T-helper 17 cell (primary cell): ENCODE data around the gene PTPRU. TPM values are rescaled to one million over a fixed set of nuclear protein-coding genes. Genes with fewer than 3 reads are reported as not detected.

Experiments
- ATAC-seq: fragments of 150-1000 bp; cut with Tn5 transposase; 2 replicates; pipeline ENCODE4 v1.10.0; 2021; ENCODE audit warnings: mild to moderate bottlenecking, moderate library complexity
- DNase-seq, 3 donors: peaks; one replicate each; pipeline versions ENCODE4 v3.0.0 to v3.0.0-alpha.2; 2020 to 2021
- H3K9me3 ChIP-seq: one replicate; pipeline ENCODE4 v1.7.0; 2013; ENCODE audit warnings: low read length, mild to moderate bottlenecking; ENCODE audit not compliant: control insufficient read depth, poor library complexity, severe bottlenecking
- H3K27ac Mint-ChIP-seq: one replicate; pipeline ENCODE4 v1.8.0; 2022; ENCODE audit warnings: mild to moderate bottlenecking, moderate library complexity, mixed read lengths
- H3K27me3 Mint-ChIP-seq: one replicate; pipeline ENCODE4 v1.8.0; 2022; ENCODE audit warnings: mixed read lengths
- H3K36me3 Mint-ChIP-seq: one replicate; pipeline ENCODE4 v1.8.0; 2022; ENCODE audit warnings: low read depth, mixed read lengths
- H3K4me1 Mint-ChIP-seq: one replicate; pipeline ENCODE4 v1.8.0; 2022; ENCODE audit warnings: mild to moderate bottlenecking, mixed read lengths
- H3K4me3 Mint-ChIP-seq: one replicate; pipeline ENCODE4 v1.8.0; 2022; ENCODE audit warnings: mild to moderate bottlenecking, moderate library complexity, mixed read lengths
- total RNA-seq, 4 donors: library from RNA in 2 of 4; stranded (reverse) in 2 of 4; gene quantifications; one replicate each; pipeline ENCODE4 v1.2.3 and lab custom pipeline; 2022 to 2026

The PTPRU gene
- total RNA-seq = not detected
- total RNA-seq (lab: John Stamatoyannopoulos, UW) = 0 reads per million in 2 donors

- DNase-seq (peak; percentile 73 to 79 (median 76)), ATAC-seq (peak; percentile 90)
- H3K27me3 Mint-ChIP-seq = peaks cover 58% of the 10 kb centered on the region
- H3K9me3 ChIP-seq = no peaks in the 10 kb centered on the region
- H3K4me1 Mint-ChIP-seq = peaks cover 17% of the 10 kb centered on the region
- peak within 1 kb of the TSS; percentile 98 for H3K4me3 Mint-ChIP-seq
- H3K36me3 Mint-ChIP-seq = peaks cover 6% of the 10 kb centered on the region
- H3K27ac Mint-ChIP-seq = peak within 1 kb of the TSS; percentile 14
These were observed at the start of gene PTPRU for GRCh38 chr1:29235955-29236711. TSS of gene PTPRU (plus strand) at chr1:29236522. CDS start at chr1:29236645, 123 bp downstream.

DNA sequence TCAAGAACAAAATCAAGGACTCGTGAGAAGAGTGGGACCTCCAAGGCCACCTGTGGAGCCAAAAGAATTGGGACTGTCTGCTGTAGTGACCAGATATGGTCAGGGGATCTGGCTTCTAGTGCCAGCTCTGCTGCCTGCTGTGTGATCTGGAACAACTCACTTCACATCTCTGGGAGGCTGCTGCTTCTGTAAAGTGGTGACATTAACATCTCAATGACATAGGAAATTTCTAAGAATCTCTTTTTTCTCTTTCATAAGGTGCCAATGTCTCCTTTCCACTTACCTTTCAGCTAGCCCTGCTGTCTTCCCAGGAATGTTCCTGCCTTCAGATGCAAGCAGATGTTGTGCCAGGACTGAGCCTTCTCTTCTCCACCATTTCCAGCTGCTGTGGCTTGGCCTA is 49.6 kb upstream of the PTPRU start:
- peaks cover 5% of the 10 kb centered on the region for H3K4me1 Mint-ChIP-seq
- no peaks in the 10 kb centered on the region for H3K9me3 ChIP-seq
- H3K4me3 Mint-ChIP-seq = no peak overlapping the region
- H3K27me3 Mint-ChIP-seq = no peaks in the 10 kb centered on the region
- no peak for ATAC-seq
- no peak overlapping the region for H3K27ac Mint-ChIP-seq
- DNase-seq = no peak
- peaks cover 4% of the 10 kb centered on the region for H3K36me3 Mint-ChIP-seq

- no peak for ATAC-seq
- no peaks in the 10 kb centered on the region for H3K9me3 ChIP-seq
- Mint-ChIP-seq H3K4me1 (peaks cover 2% of the 10 kb centered on the region), H3K36me3 (peaks cover 6% of the 10 kb centered on the region), H3K27ac (no peak overlapping the region), H3K27me3 (no peaks in the 10 kb centered on the region), H3K4me3 (no peak overlapping the region)
- no peak for DNase-seq
These were observed 45.6 kb upstream of the PTPRU start for GRCh38 chr1:29190718-29191117.

DNA sequence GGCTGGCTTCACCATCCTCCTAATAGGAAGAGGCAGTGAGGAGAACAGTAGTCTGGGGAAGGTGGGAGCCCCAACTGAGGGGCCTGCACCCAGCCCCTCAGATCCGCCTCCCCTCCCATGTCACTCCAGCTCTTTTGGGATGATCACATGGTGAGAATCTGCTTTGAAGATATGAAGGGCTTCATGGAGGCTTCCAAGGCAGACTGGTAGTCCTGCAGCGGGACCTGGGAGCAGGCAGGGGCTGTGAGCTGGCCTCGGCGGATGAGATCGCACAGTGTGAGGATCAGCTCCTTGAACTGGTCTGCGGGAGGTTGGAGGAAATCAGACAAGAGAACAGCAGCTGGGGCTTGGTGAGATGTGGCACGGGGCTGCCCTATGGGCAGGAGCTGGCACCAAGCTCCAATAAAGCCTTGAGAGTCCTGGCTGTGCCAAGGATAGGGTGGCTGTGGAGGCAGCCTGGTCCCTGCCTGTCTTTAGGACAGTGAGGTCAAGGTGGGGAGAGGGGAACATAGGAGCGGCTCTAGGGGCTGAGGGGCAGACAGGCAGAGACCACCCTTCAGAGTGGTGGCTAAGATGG is 42.4 kb upstream of the PTPRU start:
- no peaks in the 10 kb centered on the region for H3K27me3 Mint-ChIP-seq
- no peak for ATAC-seq
- H3K27ac Mint-ChIP-seq = peak overlapping the region; percentile 59
- no peak for DNase-seq
- no peaks in the 10 kb centered on the region for H3K9me3 ChIP-seq
- H3K36me3 Mint-ChIP-seq = peaks cover 2% of the 10 kb centered on the region
- H3K4me1 Mint-ChIP-seq = no peaks in the 10 kb centered on the region
- no peak overlapping the region for H3K4me3 Mint-ChIP-seq

DNA sequence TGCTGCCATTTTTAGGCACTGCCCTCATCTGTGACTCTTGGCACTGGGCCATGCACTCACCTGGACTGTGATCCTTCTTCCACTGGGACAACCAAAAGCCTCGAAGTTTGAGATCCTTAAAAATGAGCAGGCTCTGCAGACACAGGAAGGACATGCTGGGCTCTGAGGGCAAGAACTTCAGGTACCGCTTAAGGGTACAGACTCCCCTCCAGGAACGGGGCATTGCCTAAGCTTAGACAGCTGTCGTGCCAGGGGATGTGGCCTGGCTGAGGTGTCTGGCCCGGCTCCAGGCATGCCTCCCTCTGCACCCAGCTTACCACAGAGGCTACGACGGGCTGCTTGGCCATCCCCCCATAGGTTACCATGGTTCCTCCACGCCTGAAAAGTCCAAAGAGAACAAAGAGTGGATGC is 40.4 kb upstream of the PTPRU start:
- H3K9me3 ChIP-seq = no peaks in the 10 kb centered on the region
- H3K36me3 Mint-ChIP-seq = peaks cover 2% of the 10 kb centered on the region
- no peaks in the 10 kb centered on the region for H3K27me3 Mint-ChIP-seq
- DNase-seq = no peak
- ATAC-seq = no peak
- H3K4me1 Mint-ChIP-seq = no peaks in the 10 kb centered on the region
- H3K4me3 Mint-ChIP-seq = no peak overlapping the region
- H3K27ac Mint-ChIP-seq = no peak overlapping the region

DNA sequence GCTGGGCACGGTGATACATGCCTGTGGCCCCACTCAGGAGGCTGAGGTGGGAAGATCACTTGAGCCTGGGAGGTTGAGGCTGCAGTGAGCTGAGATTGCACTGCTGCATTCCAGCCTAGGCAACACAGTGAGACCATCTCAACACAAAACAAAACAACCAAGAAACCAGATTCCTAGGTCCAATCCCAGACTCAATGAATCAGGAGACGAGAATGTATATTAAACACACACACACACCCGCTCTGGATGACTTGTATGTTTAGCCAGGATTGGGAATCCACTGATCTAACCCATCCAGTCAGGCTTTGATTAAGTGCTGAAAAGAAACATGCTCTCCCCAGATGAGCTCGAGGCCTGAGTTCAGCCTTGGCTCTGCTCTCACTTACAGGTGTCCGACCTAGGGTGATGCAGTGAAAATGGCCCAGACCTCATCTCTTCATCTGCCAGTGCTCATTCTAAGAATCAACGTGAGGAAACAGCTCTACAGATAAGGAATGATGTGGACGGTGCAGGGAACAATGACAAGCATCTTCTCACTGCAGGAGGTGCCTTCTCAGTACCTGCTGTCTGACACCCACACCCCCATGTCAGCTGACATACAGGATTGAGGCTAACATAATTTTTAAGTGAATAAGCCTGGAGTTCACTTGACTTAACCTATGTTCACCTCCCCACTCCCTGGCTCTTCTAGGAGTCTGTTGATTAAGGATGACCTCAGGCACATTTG is 39.3 kb upstream of the PTPRU start:
- no peak for DNase-seq
- Mint-ChIP-seq H3K4me3 (no peak overlapping the region), H3K36me3 (peaks cover 4% of the 10 kb centered on the region), H3K27ac (no peak overlapping the region), H3K27me3 (no peaks in the 10 kb centered on the region), H3K4me1 (no peaks in the 10 kb centered on the region)
- ATAC-seq = no peak
- H3K9me3 ChIP-seq = no peaks in the 10 kb centered on the region

DNA sequence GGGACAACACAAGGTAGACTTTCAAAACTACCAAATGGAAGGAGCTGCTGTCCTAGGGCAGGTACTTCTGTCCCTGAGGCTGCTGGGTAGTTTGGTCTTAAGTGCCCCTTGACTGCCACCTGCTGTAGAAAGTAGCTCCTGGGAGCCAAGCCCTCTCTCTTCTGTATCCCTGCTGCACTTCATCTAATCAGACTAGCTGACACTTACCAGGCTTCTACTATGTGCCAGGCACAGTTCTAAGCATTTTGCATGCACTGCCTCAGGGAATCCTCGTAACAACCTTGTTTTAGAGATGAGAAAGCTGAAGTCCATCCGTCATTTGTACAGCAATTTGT is 38.8 kb upstream of the PTPRU start:
- Mint-ChIP-seq H3K36me3 (peaks cover 4% of the 10 kb centered on the region), H3K4me1 (no peaks in the 10 kb centered on the region), H3K27ac (no peak overlapping the region), H3K4me3 (no peak overlapping the region), H3K27me3 (no peaks in the 10 kb centered on the region)
- peak; percentile 85 for ATAC-seq
- no peaks in the 10 kb centered on the region for H3K9me3 ChIP-seq
- DNase-seq = no peak

DNA sequence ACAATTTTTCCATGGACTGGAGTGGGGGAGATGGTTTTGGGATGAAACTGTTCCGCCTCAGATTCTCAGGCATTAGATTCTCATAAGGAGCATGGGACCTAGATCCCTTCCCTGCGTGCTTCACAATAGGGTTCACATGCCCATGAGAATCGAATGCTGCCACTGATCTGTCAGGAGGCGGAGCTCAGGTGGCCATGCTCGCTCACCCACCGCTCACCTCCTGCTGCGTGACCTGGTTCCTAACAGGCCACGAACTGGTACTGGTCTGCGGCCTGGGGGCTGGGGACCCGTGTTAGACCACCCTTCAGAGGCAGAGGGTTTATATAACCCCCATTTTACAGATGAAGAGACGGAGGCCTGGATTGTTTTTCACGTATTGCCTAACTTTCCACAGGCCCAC is 38.3 kb upstream of the PTPRU start:
- no peak for ATAC-seq

DNA sequence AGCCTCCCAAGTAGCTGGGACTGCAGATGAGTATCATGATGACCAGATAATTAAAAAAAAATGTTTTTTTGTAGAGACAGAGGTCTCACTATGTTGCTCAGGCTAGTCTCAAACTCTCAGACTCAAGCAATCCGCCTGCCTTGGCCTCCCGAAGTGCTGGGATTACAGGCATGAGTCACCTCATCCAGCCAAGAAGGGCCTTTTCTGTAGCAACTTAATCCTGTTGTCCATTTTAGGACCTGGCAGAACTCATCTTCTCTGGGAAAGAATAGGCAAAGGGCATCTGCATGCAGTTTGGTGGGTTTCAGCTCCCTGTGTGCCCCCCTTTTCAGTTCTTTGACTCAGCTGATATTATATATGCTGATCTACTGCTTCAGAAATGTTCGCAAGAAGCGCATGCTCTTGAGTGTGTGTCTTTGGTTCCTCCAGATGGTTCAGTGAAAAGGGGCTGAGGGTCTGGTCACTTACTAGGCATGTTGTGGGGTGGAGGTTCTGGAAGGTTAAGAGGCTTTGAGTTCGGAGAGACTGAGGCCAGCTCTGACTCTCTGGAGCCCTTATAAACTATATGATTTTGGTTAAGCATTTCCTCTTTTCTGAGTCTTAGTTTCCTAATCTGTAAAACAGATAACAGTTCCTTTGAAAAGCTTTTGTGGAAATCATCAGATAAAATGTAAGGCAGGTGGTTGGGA is 35.3 kb upstream of the PTPRU start:
- ATAC-seq = no peak
- H3K27ac Mint-ChIP-seq = no peak overlapping the region
- no peaks in the 10 kb centered on the region for H3K9me3 ChIP-seq
- H3K4me1 Mint-ChIP-seq = no peaks in the 10 kb centered on the region
- no peak overlapping the region for H3K4me3 Mint-ChIP-seq
- no peak for DNase-seq
- no peaks in the 10 kb centered on the region for H3K27me3 Mint-ChIP-seq
- peaks cover 5% of the 10 kb centered on the region for H3K36me3 Mint-ChIP-seq

More for the DNA sequence above, 38.3 kb upstream of the PTPRU start:
- Mint-ChIP-seq H3K4me1 (no peaks in the 10 kb centered on the region), H3K4me3 (no peak overlapping the region), H3K36me3 (peaks cover 4% of the 10 kb centered on the region), H3K27ac (no peak overlapping the region), H3K27me3 (no peaks in the 10 kb centered on the region)
- no peak for DNase-seq
- no peaks in the 10 kb centered on the region for H3K9me3 ChIP-seq

DNA sequence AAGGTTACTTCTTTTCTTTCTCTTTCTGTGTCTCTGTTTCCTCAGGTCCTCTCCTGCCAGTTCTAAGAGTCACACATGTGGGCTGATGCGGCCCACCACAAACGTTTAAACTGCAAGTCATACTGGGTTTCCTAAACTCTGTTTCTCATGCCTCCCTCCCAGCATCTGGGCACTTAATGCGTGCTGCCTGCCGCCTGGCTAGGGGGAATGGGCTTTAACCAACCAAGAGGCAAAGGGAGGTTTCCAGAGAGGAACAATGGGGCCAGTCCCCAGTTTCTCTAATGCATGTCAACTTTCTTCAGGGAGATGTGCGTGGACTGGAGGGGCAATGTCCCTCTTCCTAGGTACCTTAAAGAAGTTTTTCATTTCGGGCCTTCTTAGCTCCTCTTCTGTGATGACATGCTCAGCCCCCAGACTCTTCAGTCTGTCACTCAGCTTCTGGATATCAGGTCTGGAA is 34.7 kb upstream of the PTPRU start:
- ATAC-seq = no peak
- Mint-ChIP-seq H3K36me3 (peaks cover 5% of the 10 kb centered on the region), H3K27ac (no peak overlapping the region), H3K4me1 (no peaks in the 10 kb centered on the region), H3K4me3 (no peak overlapping the region), H3K27me3 (no peaks in the 10 kb centered on the region)
- no peak for DNase-seq
- H3K9me3 ChIP-seq = no peaks in the 10 kb centered on the region

GRCh38 chr1:29202053-29202452 is 34.3 kb upstream of the PTPRU start:
- no peak overlapping the region for H3K27ac Mint-ChIP-seq
- peaks cover 5% of the 10 kb centered on the region for H3K36me3 Mint-ChIP-seq
- no peaks in the 10 kb centered on the region for H3K27me3 Mint-ChIP-seq
- no peaks in the 10 kb centered on the region for H3K4me1 Mint-ChIP-seq
- H3K9me3 ChIP-seq = no peaks in the 10 kb centered on the region
- DNase-seq (no peak), ATAC-seq (no peak)
- no peak overlapping the region for H3K4me3 Mint-ChIP-seq

DNA sequence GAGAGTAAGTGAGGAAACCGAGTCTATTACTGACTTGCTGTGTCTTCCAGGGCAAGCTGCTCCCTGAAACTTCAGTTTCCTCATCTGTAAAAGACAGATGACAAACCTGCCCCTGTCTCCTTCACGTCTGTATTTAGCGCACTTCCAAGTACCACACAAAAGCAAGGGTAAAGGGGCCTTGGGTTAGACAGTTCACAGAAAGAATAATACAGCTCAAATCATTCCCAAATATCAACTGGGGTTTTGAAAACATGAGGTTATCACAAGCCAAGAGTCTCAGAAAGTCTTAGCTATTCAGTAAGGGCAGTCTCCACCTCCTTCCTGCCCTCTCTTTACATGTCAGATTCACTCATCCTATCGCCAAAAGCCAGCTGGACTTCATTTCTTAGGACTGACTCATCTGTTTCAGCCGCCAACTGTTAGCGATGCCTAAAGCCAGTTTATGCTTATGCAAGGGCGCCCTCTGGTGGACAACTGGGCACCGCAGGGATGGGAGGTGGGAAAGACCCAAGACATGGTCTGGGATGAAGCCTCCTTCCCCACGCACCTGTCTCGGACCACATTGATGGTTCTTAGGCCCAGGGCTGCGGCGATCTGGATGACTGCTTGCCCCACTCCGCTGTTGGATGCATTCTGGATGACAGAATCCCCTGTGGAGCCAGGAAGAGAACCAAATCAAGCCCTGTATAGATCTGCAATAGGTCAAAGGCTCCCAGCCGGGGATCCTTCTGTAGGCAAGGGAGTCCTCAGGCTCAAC is 33.6 kb upstream of the PTPRU start:
- Mint-ChIP-seq H3K4me3 (no peak overlapping the region), H3K27ac (no peak overlapping the region), H3K36me3 (peaks cover 5% of the 10 kb centered on the region), H3K4me1 (no peaks in the 10 kb centered on the region), H3K27me3 (no peaks in the 10 kb centered on the region)
- peak; percentile 90 for ATAC-seq
- H3K9me3 ChIP-seq = no peaks in the 10 kb centered on the region
- peak; percentile 72 to 89 (median 80) for DNase-seq
